Thyroid gland (tissue), 4 donors: ENCODE measurements around the gene RRN3.
"Not testable (repeated sequence)": the region's sequence is repeated elsewhere in the genome, so short reads cannot be mapped to it uniquely, and the experiment has no call there.

Experiments
- POLR2A ChIP-seq, 2 donors: fragments of 450-650 bp; IDR thresholded peaks; one replicate each; pipeline ENCODE4 v1.6.1; 2017; ENCODE audit warnings: antibody characterized with exemption in 2 of 2, mild to moderate bottlenecking in 2 of 2, moderate library complexity in 1 of 2
- TF ChIP-seq, protein P1 (sequence below), 6 experiments: fragments of 200-600 bp in 3 of 6; fragments of 450-650 bp in 3 of 6; sonication (generic) in 3 of 6; IDR thresholded peaks; one replicate each; pipeline ENCODE4 v1.5.1; 2016 to 2019; ENCODE audit warnings: antibody characterized with exemption in 6 of 6, mild to moderate bottlenecking in 2 of 6, inconsistent platforms in 1 of 6, moderate library complexity in 1 of 6

DNA sequence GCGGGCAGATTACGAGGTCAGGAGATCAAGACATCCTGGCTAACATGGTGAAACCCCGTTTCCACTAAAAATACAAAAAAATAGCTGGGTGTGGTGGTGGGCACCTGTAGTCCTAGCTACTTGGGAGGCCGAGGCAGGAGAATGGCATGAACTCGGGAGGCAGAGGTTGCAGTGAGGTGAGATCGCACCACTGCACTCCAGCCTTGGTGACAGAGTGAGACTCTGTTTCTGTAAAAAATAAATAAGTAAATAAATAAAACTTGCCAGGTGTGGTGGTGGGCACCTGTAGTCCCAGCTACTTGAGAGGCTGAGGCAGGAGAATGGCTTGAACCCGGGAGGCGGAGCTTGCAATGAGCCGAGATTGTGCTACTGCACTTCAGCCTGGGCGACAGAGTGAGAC, 81.1 kb downstream of the RRN3 start:
- TF ChIP-seq, protein P1, sequence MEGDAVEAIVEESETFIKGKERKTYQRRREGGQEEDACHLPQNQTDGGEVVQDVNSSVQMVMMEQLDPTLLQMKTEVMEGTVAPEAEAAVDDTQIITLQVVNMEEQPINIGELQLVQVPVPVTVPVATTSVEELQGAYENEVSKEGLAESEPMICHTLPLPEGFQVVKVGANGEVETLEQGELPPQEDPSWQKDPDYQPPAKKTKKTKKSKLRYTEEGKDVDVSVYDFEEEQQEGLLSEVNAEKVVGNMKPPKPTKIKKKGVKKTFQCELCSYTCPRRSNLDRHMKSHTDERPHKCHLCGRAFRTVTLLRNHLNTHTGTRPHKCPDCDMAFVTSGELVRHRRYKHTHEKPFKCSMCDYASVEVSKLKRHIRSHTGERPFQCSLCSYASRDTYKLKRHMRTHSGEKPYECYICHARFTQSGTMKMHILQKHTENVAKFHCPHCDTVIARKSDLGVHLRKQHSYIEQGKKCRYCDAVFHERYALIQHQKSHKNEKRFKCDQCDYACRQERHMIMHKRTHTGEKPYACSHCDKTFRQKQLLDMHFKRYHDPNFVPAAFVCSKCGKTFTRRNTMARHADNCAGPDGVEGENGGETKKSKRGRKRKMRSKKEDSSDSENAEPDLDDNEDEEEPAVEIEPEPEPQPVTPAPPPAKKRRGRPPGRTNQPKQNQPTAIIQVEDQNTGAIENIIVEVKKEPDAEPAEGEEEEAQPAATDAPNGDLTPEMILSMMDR (IDR thresholded peaks at IDR 0.05) = not testable (repeated sequence)
- not testable (repeated sequence) for TF ChIP-seq POLR2A (IDR thresholded peaks at IDR 0.05)
